OCI-LY7 (cell line): ENCODE measurements around the gene PAXX.

Experiments used
- EZH2phosphoT487 ChIP-seq: fragments of 200-600 bp; sonication (generic); IDR thresholded peaks from 2 replicates; pipeline ENCODE4 v1.6.1; 2018; ENCODE audit warnings: low read depth, borderline replicate concordance, mild to moderate bottlenecking, mixed run types, antibody characterized with exemption, low read length, moderate library complexity, mixed read lengths
- TF ChIP-seq, protein P1 (sequence below): fragments of 200-600 bp; sonication (generic); conservative IDR thresholded peaks from 2 replicates; pipeline ENCODE4 v1.5.1; 2014; ENCODE audit warnings: mild to moderate bottlenecking, antibody characterized with exemption, low read length, moderate library complexity, mixed read lengths

DNA sequence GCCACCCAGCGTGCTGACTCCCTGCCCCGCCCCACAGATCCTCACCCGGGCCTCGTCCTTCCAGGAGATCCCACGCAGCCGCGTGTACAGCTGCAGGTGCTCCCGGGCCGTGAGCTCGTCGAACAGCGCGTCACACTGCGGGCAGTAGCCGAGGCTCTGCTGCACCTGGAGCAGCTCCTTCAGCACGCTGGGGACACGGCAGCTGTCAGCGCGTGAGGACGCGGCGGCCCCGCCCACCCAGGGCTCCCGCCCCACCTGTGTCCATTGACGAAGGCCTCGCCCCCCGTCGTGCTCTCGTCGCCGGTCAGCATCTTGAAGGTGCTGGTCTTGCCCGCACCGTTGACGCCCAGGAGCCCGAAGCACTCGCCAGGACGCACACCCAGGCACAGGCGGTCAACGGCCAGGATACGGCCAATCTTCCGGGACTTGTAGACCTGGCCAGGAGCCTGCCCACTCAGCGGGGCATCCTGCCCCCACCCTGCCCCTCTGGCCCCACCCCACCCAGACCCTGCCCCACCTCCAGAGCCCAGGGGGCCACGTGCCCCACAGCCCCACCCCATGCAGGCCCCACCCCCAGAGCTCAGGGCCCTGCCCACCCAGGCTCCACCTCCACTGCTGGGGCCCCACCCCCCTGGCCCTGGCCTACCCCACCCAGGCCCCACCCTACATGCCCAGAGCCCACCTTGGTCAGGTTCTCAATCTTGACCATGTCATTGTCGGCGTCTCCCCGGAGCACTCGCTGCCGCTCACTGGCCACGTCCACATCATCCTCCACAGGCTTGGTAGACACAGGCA is 17.9 kb downstream of the PAXX start:
- TF ChIP-seq, protein P1, sequence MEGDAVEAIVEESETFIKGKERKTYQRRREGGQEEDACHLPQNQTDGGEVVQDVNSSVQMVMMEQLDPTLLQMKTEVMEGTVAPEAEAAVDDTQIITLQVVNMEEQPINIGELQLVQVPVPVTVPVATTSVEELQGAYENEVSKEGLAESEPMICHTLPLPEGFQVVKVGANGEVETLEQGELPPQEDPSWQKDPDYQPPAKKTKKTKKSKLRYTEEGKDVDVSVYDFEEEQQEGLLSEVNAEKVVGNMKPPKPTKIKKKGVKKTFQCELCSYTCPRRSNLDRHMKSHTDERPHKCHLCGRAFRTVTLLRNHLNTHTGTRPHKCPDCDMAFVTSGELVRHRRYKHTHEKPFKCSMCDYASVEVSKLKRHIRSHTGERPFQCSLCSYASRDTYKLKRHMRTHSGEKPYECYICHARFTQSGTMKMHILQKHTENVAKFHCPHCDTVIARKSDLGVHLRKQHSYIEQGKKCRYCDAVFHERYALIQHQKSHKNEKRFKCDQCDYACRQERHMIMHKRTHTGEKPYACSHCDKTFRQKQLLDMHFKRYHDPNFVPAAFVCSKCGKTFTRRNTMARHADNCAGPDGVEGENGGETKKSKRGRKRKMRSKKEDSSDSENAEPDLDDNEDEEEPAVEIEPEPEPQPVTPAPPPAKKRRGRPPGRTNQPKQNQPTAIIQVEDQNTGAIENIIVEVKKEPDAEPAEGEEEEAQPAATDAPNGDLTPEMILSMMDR = no peak
- no peak for TF ChIP-seq EZH2phosphoT487
